G401 (cell line): Measurements from ENCODE around the gene HPCAL1. TPM values are rescaled to one million over a fixed set of nuclear protein-coding genes. Genes with fewer than 3 reads are reported as not detected.
"Not testable (repeated sequence)": the region's sequence is repeated elsewhere in the genome, so short reads cannot be mapped to it uniquely, and the experiment has no call there.

ENCODE experiments used
- DNase-seq: peaks from one replicate; pipeline ENCODE4 v3.0.0-alpha.2; 2015; ENCODE audit warnings: low spot score
- in situ Hi-C: cut with HindIII; loops from 2 replicates; pipeline ENCODE4 v1.10.0; 2016; ENCODE audit warnings: low sequenced_read_pairs, mixed read lengths
- total RNA-seq: library from RNA; depleted of rRNA; stranded (reverse); fragments of >200 nt; shearing (Covaris generic); gene quantifications from 2 replicates; pipeline ENCODE4 v1.2.3, GENCODE V29; 2014

HPCAL1 gene
- total RNA-seq, 1 experiment from 2014 or later, result 34.8 TPM

DNA sequence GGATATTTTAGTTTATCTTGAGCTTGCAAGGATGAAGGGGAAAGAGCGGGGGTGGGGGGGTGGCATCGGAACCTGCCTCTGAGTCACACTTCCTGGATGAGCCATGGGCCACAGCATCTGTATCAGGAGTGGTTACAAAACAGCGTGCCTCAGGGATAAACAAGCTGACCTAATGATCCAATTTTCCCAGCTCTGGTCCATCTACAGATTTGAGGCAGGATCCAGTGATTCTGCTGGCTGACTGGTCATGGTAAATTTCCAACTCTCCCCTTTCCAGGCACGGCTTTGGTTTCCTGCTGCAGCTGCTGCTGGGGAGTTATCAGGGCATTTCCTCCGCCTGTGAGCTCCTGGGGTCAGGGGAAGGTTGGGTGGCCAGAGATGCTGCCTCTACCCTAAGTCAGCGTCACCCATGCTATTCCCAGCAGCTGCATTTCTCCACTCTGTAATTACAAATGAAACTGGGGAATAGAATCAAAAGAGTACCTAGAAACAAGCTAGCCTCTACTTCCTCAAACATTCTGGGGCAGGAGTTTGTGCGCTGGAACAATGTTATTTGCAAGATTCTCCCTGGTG is 4.7 kb upstream of the HPCAL1 start:
- no peak for DNase-seq
- in situ Hi-C loops, result no loop called here

DNA sequence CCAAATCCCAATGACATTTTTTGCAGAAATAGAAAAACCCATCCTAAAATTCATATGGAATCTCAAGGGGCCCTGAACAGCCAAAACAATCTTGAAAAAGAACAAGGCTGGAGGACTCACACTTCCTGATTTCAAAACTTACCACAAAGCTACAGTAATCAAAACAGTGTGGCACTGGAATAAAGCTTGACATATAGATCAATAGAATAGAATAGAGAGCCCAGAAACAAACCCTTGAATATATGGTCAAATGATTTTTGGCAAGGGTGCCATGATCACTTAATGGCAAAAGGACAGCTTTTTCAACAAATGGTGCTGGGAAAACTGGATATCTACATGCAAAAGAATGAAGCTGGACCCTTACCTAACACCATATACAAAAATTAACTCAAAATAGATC is 3.9 kb upstream of the HPCAL1 start:
- DNase-seq, in situ Hi-C loops: not testable (repeated sequence)

- no peak for DNase-seq
- in situ Hi-C loops, result no loop called here
Observed at GRCh38 chr2:10300328-10300920, 2.3 kb upstream of the HPCAL1 start.

- no peak for DNase-seq
- in situ Hi-C loops, result no loop called here
Observed at GRCh38 chr2:10300997-10301940, 1.4 kb upstream of the HPCAL1 start.

DNA sequence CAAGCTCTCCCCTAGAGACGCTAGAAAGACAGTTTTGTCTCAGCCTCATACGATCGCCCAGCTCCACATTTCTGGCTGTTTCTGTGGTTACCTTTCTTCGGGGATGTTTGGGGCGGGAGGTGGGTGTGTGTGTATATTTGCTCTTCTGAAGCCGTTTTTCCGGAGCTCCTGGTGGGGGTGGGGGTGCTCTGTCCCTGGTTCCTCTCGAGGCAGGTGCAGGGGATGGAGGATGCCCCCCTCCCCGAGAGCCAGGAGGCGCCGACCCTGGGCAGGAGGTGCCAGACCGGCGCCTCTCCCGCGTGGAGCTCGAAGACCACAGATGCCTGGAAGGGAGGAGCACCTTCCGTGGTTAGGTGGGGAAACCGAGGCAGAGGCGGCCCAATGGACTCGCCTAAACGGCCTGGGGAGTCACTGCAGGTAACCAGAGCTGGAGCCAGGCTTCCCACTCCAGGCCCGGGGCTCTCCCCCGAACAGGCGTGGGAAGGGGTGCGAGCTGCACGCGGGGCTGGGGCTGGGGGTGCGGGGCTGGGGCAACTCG is 694 bp upstream of the HPCAL1 start:
- in situ Hi-C loops, result no loop called here
- DNase-seq, result no peak

- in situ Hi-C loops, result no loop called here
- no peak for DNase-seq
Observed at GRCh38 chr2:10303181-10303693, 533 bp downstream of the HPCAL1 start.

- in situ Hi-C loops, result no loop called here
Observed at GRCh38 chr2:10303694-10304378, 1.1 kb downstream of the HPCAL1 start.

DNA sequence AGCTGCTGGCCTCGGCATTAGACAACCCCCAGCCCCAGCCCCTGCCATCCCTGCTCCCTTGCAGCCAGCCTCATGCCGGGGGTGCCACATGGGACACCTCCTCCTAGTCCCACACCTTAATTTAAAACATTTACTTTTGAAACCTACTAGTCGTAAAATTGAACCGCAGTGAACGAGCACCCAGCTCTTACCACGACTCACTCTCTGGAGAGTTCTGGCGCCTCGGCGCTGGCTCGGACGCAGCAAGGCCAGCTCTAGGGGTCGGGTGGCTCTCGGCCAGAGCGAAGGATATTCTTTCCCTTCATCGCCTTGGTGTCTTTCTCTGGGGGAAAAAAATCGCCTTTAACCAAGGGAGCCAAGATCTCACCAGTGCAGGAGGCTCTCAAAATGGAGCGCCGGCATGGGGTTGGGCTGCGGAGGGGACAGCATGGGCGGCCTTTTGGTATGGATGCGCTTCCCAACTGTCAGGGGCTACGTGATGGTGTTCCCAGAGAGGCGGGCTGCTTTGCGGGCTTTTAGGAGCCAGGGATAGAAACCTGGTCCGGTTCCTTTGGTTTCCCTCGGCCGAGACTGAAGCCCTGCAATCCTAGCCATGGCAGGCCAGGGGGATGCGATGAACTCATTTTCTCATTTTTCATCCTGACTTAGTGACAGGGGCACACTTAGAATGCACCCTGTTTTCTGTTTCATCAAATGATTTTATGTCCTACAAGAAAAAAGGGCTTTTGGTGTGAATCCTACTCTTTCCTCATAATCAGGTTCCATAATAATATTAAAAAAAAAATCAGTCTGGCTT is 2.0 kb downstream of the HPCAL1 start:
- DNase-seq, result peak; percentile 59
- in situ Hi-C loops, result no loop called here

More at GRCh38 chr2:10303694-10304378, 1.1 kb downstream of the HPCAL1 start:
- peak; percentile 46 for DNase-seq

DNA sequence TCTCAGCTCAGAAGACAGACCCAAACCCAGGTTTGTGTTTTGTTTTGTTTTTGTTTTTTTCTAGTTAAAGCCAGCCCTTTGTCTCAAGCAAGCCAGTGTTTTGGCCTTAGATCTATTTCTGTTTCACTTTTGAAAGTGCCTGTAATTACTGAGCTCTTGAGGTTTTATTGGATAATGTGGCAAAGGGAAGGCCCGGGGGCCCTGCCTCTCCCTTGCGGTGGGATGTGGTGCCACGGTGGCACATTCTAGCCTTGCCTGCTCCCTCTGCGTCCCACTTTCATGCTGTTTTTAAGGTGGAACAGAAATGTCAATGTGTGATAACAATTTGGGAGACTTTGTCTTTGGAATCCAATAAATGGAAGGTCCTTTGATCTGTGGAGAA is 2.5 kb downstream of the HPCAL1 start:
- in situ Hi-C loops, result no loop called here
- DNase-seq, result peak; percentile 35

- in situ Hi-C loops, result no loop called here
- DNase-seq, result peak; percentile 76
Observed at GRCh38 chr2:10305715-10306114, 3.0 kb downstream of the HPCAL1 start.

DNA sequence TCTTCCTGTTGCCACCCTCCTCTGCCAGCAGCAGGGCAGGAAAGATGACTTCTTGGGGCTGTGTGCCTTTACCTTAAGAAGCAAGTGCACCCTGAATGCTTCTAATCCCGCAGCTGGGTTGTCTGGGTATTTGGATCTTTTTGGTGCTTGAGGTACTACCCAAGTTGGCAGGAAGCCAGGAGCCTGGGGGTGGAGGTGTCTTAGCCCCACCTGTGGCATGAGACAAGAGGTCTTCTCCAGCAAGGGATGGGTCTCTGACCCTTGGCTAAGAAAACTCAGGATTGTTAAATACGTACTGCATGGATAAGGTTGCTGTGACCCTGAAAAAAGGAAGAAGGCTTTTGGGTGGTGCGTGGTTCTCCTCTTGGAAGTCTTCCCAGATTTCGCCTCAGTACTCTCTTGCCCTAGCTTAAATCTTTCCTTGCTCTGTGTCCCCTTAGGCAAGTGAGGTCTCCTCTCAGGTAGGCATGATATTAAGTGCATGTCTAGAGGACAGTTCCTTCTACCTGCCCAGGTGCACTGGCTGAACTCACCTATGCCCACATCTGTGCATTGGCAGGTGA is 4.3 kb downstream of the HPCAL1 start:
- peak; percentile 29 for DNase-seq
- in situ Hi-C loops, result no loop called here

GRCh38 chr2:10307561-10308156 is 5.0 kb downstream of the HPCAL1 start:
- DNase-seq, result no peak
- in situ Hi-C loops, result no loop called here

DNA sequence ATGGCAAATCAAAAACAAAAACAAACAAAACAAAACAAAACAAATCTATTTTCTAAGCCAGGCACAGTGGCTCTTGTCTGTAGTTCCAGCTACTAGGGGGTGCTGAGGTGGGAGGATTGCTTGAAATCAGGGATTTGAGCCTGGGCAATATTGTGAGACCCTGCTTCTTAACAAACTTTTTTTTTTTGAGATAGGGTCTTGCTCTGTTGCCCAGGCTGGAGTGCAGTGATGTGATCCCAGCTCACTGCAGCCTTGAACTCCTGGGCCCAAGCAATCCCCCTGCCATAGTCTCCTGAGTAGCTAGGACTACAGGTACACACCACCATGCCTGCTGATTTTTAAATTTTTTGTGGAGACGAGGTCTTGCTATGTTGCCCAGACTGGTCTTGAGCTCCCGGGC is 6.2 kb downstream of the HPCAL1 start:
- in situ Hi-C loops, result no loop called here

DNA sequence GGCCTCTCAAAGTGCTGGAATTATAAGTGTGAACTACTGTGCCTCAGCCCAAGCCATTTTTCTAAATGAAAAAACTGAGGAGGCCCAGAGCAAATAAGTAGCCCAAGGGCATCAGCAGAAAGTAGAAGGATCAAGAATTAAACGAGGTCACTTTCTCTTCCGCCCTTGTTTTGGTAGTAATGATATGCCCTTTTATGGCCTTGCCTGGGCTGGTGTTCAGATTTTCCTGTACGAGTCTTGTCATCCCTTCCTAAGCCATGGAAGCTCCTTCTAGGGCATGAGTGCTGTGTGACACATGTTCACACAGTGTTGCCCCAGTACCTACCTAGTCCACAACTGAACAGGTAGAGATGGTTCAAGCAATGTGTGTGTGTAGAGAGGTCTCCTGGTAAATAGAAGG is 6.6 kb downstream of the HPCAL1 start:
- in situ Hi-C loops, result no loop called here

More for the DNA sequence above, 6.2 kb downstream of the HPCAL1 start:
- DNase-seq, result no peak

DNA sequence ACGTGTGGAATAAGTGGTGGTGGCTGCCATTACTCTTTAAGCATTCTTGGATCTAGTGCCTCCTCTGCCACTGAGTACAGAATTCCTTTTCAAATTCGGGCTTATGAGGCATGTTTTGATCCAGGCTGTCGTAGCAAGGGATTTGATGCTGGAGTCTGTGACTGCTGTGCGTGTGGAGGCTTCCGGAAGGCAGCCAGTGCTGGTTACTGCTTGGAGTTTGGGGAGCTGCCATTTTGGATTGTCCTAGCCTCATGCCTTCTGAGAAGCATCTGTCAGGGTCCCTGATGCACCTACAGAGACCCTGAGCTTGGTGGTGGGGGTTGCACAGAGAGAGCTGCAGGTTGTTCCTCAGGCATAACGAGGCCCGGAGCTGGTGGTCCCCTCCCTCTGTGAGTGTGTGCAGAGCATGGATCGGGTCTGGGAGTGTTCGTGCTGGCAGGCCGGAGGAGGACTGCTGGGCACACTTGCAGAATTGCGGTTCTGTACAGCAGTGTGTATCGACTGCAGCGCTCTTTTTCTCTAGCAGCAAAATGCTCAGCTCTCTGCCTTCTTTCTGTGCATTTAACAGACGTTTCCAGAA is 7.7 kb downstream of the HPCAL1 start:
- in situ Hi-C loops, result no loop called here
- peak; percentile 71 for DNase-seq

More for the DNA sequence above, 6.6 kb downstream of the HPCAL1 start:
- DNase-seq, result no peak

DNA sequence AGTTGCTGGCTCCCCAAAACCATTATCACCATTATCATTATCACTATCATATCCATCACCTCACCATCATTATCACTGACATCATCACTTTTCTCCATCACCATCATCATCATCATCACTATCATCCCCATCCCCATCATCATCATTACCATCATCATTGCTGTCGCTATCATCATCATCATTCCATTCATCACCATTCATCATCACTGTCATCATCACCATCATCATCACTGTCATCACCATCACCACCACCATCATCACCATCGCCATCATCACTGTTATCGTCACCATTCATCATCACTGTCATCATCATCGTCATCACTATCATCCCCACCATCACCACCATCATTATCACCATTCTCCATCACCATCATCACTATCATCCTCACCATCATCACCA is 9.0 kb downstream of the HPCAL1 start:
- in situ Hi-C loops, result no loop called here
- no peak for DNase-seq

GRCh38 chr2:10312437-10312957 is 9.8 kb downstream of the HPCAL1 start:
- no peak for DNase-seq
- in situ Hi-C loops, result no loop called here
